Fibroblast of peridontal ligament (primary cell): ENCODE data around the gene SPART.
"Not testable (repeated sequence)": the region's sequence is repeated elsewhere in the genome, so short reads cannot be mapped to it uniquely, and the experiment has no call there.

Source experiments
- DNase-seq: peaks from one replicate; pipeline ENCODE4 v3.0.0-alpha.2; 2010; ENCODE audit errors: extremely low read depth

The SPART gene

DNA sequence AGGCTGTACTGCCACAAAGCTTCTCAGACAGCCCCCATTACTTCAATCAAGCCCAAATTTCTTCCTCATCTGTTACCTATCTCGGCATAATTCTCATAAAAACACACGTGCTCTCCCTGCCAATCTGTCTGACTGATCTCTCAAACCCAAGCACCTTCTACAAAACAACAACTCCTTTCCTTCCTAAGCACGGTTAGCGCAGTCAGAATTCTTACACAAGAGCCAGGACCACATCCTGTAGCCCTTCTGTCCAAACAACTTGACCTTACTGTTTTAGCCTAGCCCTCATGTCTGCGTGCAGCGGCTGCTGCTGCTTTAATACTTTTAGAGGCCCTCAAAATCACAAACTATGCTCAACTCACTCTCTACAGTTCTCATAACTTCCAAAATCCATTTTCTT lies 26.4 kb downstream of the SPART start:
- DNase-seq, result not testable (repeated sequence)

- no peak for DNase-seq
Observed at GRCh38 chr13:36313047-36313969, 32.9 kb downstream of the SPART start.

DNA sequence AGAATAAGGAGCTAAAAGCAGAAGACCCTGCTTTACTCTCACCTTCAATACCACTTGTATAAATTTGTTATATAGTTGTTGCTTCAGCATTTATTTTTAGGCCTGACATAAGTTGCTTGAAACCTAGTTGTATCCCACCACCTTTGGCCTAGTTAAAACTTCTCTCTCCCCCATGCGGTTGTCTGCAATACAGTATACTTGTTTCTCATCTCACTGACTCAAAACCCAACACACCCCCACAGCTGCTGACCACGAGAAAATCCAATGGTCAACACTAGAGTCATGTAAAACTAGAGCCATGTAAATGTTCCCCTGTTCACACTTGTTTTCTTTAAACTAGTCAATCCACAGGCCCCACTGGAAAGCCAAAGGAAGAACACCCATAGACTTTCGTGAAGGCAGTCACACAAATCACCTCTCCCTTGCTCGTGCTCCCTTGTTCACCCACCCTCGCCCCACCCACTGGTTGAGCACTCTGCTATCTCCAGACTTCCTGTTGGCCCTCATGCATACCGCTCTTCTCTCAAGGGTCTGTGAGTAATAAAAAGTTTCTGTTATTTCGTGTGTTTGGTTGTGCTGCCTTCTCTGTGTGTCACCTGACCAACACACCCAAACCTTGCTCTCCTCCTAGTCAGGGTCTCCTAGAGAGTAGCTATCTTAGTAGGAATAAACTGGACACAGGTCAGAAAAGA lies 35.6 kb downstream of the SPART start:
- DNase-seq, result no peak

DNA sequence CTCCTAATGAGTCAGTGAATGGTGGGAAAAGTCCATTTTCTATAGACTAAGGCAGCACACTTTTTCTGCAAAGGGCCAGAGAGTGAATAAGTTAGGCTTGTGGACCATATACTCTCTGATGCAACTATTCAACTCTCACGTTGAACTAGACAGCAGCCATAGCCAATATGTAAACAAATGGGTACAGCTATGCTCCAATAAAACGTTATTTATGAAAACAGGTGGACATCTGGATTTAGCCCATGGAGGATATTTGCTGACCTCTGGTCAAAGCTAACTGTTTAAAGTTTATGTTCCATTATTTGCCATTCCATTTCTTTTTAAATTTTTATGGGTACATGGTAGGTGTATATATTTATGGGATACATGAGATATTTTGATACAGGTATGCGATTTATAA lies 43.9 kb downstream of the SPART start:
- no peak for DNase-seq

DNA sequence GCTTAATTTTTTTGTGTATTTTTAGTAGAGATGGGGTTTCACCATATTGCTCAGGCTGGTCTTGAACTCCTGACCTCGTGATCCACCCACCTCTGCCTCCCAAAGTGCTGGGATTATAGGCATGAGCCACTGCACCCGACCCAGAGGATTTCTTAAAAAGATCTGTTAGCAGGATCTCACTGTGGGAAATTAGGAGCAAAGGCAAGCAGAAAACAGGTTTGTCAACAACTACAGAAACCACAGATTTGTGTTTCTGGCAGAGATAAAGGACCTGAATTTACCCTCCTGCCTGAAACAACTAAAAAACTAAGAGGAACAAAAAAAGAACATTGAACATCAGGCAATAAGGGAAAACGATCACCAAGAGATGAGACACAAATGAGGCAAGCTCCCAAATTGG lies 46.7 kb downstream of the SPART start:
- DNase-seq, result not testable (repeated sequence)

DNA sequence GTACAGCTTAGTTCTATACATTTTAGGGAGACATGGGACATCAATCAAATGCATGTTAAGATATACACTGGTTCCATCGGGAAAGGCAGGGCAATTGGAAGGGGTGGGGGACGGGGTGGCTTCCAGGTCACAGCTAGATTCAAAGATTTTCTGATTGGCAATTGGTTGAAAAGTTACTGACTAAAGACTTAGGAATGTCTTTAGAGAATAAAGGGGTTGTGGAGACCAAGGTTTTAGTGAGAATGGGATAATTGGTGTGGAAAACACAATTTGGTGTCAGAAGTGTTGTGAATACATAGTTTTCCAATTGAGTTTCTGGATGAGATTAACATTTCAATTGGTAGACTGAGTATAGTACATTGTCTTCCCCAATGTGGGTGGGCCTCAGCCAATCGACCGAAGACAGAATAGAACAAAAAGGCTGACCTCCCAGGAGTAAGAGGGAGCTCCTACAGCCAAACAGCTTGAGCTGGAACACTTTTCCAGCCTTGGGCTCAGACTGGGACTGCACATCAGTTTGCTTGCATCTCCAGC lies 47.6 kb downstream of the SPART start:
- no peak for DNase-seq

DNA sequence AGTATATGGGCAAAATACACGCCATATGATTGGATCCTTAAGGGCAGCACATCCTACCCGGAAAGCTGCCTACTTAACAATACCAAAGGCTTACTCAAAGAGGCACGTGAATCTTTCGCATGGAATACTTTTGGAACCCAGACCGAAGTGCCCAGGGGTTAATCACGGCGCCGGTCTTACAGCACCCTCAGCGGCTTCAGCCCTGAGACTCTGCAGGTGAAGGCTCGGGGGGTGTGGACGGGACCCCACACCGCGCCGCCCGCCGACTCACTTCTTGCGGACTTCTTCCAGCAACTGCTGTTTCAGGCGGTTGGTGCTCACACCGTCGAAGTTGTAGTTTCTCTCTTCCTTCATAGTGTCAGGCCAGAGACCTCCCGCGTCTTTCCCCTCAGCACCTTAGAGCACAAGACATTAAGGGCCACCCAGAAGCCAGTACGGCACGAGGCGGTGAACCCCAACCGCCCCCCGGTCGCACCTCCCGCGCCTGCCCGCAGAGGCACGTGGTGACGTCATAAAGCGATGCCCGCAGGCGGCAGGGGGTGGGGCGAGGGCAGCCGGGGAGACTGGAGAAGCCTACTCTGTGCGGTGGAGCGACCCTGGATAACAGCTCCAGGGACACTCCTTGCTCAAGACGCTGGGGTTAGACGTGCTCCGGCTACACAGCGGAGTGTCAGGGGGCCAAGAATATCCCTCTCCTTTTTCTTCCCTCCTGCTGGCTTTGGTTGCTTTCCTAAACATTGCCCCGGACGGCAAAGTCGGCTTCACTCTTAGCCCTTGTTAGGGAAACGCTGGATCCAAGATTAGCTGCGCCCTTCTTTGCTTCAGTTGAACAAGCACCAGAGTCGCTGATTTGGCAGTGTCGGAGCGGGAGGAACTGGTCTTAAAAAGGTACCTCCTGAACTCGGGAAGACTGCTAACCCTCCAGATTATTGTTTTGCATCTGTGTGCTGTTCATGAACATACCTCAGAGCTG lies 48.5 kb downstream of the SPART start, which contains the start of gene CCDC169:
CCDC169 (minus strand) TSS at position 449 of the 973 bp plus-strand sequence; CDS start at position 354, 95 bp downstream.
- peak; percentile 63 for DNase-seq

DNA sequence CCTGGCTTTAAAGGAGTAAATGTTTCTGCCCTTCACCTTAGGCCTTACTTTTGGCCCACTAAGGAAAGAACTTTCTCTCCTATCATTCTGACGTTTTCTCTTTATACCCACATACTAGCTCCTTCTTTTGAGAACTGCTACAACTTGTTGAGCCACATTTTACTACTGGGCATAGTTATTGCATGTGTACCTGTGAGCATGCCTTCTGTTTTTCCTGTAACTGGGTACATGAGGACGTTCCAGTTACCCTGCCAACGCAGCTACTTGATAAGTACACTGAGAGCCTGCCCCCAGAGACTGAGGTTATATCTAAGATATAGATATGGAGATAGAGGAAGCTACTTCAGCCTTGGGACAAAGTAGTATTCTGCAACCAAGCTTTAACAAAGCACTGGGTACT lies 52.1 kb downstream of the SPART start:
- DNase-seq, result no peak

GRCh38 chr13:36293497-36293896 lies 52.7 kb downstream of the SPART start:
- no peak for DNase-seq

DNA sequence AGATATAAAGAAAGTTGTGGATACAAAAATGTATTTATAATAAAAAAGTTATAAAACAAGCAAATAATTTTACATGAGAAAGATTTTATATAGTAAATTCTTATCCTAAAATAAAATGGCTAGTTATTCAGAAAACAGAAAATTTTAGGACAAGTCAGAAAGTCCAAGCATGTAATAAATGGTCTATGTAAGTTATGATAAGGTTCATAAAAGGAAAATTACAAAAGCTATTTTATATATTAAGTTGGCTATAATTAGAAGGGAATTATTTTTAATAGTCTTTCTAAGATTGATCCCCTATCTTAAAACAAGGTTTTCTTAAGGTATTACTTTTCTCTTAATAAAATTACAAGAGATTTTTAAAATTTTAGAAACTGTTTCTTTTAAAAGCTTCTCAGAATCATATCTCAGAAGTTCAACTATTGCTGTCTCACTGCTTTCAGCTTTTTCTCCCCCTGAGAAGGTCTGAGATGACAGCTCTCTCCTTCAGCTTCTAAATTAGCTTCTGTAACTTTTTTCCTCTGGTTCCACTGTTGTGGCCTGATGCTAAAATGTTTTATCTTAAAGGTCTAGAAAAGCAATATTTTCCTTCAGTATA lies 57.3 kb downstream of the SPART start:
- DNase-seq, result no peak

GRCh38 chr13:36286006-36286405 lies 60.2 kb downstream of the SPART start:
- DNase-seq, result no peak

DNA sequence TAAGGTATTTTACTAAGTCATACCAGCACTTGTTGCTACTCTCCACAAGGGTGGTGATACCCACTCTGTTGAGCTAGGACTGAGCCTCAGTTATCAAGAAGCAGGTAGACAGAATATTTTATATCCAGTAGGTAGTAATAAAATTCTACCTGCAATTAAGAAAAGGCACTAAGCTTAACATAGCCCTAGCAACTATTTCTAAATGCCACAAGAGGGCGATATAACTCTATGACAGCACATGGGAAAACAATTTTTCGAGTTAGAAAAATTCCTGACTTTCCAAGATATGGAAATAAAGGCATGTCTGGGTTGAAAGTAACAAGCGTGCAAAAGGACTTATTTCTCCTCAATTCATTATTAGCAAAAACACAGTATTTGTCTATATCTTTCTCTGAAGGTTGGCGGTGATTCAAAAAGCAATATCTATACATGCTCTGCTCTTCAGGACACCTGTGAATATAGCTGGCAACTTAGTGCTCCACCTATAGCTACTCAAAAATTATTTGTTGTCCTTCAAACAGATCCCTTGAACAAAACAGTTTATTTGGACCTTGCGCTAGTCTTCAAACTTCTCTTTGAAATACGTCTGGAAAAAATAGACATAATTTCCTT lies 63.3 kb downstream of the SPART start:
- DNase-seq, result peak; percentile 76

GRCh38 chr13:36275190-36276002 lies 70.8 kb downstream of the SPART start:
- DNase-seq, result peak; percentile 89

- no peak for DNase-seq
Observed at GRCh38 chr13:36273431-36273830, 72.8 kb downstream of the SPART start.

DNA sequence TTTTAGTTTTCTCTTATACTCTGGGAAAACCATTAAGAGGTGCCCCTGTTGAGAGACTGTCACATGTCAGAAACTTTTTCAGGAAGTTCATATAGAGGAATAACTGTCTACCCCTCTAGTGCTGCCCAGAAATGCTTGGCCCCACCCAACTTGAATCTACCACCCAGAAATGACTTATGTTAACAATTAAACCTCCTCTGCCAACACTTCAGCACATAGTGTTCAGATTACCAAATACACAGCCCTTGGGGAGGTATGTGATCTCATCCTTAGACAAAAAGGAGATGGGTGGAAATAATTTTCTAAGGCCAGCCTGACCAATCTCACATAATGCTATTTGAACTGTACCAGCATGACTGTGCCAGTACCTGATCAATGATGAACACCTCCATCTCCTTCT lies 84.2 kb downstream of the SPART start:
- DNase-seq, result peak; percentile 27

GRCh38 chr13:36261011-36261410 lies 85.2 kb downstream of the SPART start:
- DNase-seq, result no peak

DNA sequence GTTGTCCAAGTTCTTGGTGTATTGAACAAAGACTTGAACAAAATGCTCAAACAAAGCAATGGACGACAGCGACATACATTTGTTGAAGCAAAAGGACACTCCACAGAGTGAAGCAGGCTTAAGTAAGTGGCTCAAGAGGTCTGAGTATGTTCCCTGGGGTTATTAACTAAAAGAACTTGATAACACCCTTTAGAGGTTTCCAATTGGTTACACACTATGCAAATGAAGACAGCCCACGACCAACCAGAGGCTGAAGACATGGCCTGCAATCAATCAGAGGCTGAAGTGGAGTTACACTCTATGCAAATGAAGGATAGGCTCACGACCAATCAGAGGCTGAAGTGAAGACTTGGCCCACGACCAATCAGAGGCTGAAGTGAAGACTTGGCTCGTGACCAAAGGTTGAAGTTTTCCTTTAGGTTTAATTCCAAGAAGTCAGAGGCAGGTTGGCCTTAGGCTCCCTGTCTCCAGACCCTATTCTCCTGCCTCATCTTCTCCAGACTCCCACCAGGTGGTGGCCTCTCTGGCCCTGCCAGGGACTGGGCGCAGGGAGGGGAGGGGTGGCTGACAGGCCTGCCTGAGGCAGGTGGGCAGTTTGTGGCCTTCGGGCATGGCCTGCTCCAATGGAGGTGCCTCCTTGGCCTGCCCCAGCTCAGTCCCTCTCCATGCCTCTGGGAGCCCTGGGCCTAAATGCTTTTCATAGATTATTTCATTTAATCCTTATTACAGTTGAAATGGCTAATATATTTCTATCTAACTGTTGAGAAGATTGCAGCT lies 86.6 kb downstream of the SPART start:
- no peak for DNase-seq

- DNase-seq, result no peak
Observed at GRCh38 chr13:36258831-36259230, 87.4 kb downstream of the SPART start.
